ENCODE measurements around the gene YES1.

YES1 gene

DNA sequence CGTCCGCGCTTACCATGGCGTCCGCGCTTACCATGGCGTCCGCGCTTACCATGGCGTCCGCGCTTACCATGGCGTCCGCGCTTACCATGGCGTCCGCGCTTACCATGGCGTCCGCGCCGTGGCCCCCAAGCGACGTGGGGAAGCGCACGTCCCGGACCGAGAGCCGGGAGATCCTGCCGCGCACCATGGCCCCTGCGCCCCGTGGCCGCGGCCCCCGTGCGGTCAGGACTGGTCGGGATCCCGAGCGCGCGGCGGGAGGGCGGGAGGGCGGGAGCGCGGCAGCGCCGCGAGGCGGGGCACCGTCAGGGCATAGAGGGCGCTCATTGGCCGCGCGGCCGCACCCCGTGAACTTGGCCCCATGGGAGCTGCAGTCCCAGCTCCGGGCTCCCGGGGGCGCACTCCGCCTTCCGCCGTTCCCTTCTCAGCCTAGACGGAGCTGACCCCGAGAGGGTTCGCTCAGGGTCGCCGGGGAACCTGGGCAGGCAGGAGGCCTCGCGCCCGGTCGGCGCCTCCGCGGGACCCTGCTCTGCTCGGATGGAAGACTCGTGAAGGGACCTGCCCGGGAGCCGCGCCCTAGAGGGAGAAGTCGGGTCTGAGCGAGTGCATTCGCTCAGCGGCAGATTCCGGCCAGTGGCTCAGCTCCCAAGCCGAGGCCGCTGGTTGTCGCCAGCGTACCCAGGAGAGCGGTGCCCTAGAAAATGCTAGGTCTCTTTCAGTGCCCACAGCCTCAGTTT, 99.5 kb downstream of the YES1 start, which contains the start of gene ENOSF1:
Gene ENOSF1 (minus strand): TSS at position 230 of the 734 bp plus-strand sequence. CDS start 43 bp downstream, at position 187.
- Histone ChIP-seq H3K4me1 (no peaks in the 10 kb centered on the region), H3K27ac (peak within 1 kb of the TSS; percentile 92), H3K4me3 (ENCODE audit: low read depth, low read length) (peak within 1 kb of the TSS; percentile 67), H2AFZ (peak within 1 kb of the TSS; percentile 97), H3K79me2 (peaks cover 15% of the 10 kb centered on the region), H3K36me3 (ENCODE audit: control insufficient read depth, insufficient read depth, low read length) (no peaks in the 10 kb centered on the region), H3K9ac (peak within 1 kb of the TSS; percentile 80), H3K4me2 (ENCODE audit: low read length) (peak within 1 kb of the TSS; percentile 84), H3K27me3 (ENCODE audit: control insufficient read depth, insufficient read depth, low read length) (no peaks in the 10 kb centered on the region), H3K9me3 (ENCODE audit: control insufficient read depth, low read length) (no peaks in the 10 kb centered on the region)
- TF ChIP-seq, protein P1, sequence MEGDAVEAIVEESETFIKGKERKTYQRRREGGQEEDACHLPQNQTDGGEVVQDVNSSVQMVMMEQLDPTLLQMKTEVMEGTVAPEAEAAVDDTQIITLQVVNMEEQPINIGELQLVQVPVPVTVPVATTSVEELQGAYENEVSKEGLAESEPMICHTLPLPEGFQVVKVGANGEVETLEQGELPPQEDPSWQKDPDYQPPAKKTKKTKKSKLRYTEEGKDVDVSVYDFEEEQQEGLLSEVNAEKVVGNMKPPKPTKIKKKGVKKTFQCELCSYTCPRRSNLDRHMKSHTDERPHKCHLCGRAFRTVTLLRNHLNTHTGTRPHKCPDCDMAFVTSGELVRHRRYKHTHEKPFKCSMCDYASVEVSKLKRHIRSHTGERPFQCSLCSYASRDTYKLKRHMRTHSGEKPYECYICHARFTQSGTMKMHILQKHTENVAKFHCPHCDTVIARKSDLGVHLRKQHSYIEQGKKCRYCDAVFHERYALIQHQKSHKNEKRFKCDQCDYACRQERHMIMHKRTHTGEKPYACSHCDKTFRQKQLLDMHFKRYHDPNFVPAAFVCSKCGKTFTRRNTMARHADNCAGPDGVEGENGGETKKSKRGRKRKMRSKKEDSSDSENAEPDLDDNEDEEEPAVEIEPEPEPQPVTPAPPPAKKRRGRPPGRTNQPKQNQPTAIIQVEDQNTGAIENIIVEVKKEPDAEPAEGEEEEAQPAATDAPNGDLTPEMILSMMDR (IDR thresholded peaks at IDR 0.05): peak; percentile 71

DNA sequence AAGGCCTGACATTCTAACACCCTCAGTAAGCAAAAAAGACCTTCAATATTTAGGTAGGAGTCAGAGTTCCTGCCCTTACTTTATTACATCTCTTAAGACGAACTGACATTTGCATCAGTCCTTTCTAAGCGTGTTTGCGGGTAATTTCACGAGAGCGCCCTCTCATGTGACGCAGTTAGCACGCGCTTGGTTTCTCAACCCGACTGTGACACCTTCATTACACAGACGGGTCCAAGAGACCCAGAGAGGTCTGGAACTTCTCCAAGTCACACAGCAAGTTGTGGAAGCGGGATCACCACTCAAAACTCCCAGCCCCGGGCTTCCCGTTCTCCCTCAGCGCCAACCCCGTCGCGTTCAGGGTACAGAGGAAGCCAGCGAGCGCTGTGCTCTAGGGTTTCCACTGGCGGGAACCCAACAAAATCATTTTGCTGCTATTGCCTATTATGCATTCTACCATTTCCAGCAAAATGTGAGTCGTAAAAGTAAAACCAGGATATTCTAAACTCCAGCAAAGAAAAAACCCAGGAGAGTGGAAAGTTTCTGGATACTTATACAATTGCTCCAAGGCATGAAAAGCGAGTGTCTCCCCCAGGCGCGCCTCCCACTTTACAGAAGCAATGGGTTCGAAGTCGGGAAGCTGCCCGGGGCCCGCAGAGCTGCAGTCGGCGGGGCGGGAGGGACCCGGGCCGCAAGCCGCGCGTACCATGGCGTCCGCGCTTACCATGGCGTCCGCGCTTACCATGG, 100.2 kb downstream of the YES1 start:
- Histone ChIP-seq H3K4me3 (ENCODE audit: low read depth, low read length) (peak overlapping the region; percentile 67), H3K4me1 (no peaks in the 10 kb centered on the region), H3K4me2 (ENCODE audit: low read length) (peak overlapping the region; percentile 84), H3K79me2 (peaks cover 15% of the 10 kb centered on the region), H2AFZ (peak overlapping the region; percentile 97), H3K9ac (peak overlapping the region; percentile 80), H3K27me3 (ENCODE audit: control insufficient read depth, insufficient read depth, low read length) (no peaks in the 10 kb centered on the region), H3K36me3 (ENCODE audit: control insufficient read depth, insufficient read depth, low read length) (no peaks in the 10 kb centered on the region), H3K27ac (peak overlapping the region; percentile 92), H3K9me3 (ENCODE audit: control insufficient read depth, low read length) (no peaks in the 10 kb centered on the region)
- TF ChIP-seq, protein P1 (IDR thresholded peaks at IDR 0.05): no peak

DNA sequence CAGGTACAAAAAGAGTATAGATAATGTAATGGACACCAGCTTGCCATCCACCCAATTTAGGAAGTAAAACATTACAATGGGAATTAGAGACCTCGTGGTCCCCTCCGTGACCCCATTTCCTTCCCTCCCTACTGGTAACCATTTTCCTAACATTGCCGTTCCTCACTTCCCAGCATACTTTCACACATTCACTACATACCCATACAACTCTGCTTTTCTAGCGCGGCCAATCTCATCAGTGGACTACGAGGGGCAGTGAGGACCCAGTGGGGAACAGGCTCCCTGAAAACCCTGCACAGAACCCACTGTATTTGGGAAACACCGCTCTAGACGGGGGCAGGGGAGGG, 100.8 kb downstream of the YES1 start:
- Histone ChIP-seq H3K4me3 (ENCODE audit: low read depth, low read length) (peak overlapping the region; percentile 67), H3K79me2 (peaks cover 15% of the 10 kb centered on the region), H3K9me3 (ENCODE audit: control insufficient read depth, low read length) (no peaks in the 10 kb centered on the region), H3K27me3 (ENCODE audit: control insufficient read depth, insufficient read depth, low read length) (no peaks in the 10 kb centered on the region), H2AFZ (peak overlapping the region; percentile 97), H3K4me1 (no peaks in the 10 kb centered on the region), H3K36me3 (ENCODE audit: control insufficient read depth, insufficient read depth, low read length) (no peaks in the 10 kb centered on the region), H3K9ac (peak overlapping the region; percentile 80), H3K4me2 (ENCODE audit: low read length) (peak overlapping the region; percentile 84), H3K27ac (peak overlapping the region; percentile 92)
- TF ChIP-seq, protein P1 (IDR thresholded peaks at IDR 0.05): no peak

DNA sequence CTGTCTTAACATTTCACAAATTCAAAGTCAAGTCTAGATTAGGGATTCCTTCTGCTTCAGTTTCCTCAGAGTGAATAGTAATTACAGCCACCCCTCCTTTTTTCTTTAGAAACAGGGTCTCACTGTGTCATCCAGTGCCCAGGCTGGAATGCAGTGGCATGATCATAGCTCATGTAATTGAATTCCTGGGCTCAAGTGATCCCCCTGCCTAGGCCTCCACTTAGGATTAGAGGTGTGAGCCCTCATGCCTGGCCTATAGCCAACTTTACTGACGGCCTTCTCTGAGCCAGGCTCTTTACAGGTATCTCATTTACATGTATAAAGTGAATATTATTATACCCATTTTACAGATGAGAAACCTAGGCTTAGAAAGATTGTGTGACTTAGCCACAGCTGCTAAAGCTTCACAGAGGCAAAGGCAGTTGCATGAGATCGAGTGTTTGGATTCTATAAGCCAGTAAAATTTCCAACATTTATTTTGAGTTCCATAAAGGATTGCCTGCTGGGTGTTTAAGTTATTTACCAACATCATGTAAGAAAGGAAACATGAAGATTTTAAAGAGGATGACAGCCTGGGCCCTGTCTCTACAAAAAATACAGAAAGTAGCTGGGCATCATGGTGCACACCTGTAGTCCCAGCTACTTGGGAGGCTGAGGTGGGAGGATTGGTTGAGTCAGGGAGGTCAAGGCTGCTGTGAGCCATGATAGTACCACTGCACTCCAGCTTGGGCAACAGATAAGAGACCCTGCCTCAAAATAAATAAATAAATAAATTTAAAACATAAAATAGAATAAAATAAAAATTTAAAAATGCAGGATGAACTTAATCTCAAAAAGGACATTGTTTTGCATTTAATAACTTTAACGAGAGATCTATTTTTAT, 101.4 kb downstream of the YES1 start:
- Histone ChIP-seq H3K9ac (no peak overlapping the region), H2AFZ (peak overlapping the region; percentile 97), H3K4me3 (ENCODE audit: low read depth, low read length) (peak overlapping the region; percentile 67), H3K4me2 (ENCODE audit: low read length) (peak overlapping the region; percentile 84), H3K27ac (no peak overlapping the region), H3K36me3 (ENCODE audit: control insufficient read depth, insufficient read depth, low read length) (no peaks in the 10 kb centered on the region), H3K9me3 (ENCODE audit: control insufficient read depth, low read length) (no peaks in the 10 kb centered on the region), H3K79me2 (peaks cover 15% of the 10 kb centered on the region), H3K27me3 (ENCODE audit: control insufficient read depth, insufficient read depth, low read length) (no peaks in the 10 kb centered on the region), H3K4me1 (no peaks in the 10 kb centered on the region)
- TF ChIP-seq, protein P1 (IDR thresholded peaks at IDR 0.05): no peak
